KG1 (cell line): ENCODE results near the gene NCK2.

Experiments used
- DNase-seq: peaks from one replicate; lab custom pipeline; 2025; lab: John Stamatoyannopoulos, UW

The NCK2 gene

DNA sequence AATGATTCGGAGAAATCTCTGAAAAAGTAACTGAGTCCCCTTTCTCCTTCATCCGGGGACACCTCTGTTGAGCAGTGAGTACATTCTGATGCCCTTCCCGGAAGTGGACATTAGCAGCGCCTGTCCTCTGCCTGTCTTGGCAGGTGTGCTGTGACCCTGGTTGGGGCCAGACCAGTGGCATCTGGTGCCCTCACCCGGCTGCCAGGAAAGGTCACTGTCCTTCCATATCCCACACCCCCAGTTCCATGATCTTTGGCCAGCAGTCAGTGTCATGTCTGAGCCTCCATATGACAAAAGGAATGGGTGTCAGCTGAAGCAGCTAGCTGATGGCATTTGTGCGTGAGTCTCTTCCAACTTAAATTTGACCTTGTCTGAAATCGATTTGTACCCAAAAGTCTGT, 128.1 kb downstream of the NCK2 start:
- DNase-seq: no peak

GRCh38 chr2:105873281-105873680, 128.6 kb downstream of the NCK2 start:
- no peak for DNase-seq

DNA sequence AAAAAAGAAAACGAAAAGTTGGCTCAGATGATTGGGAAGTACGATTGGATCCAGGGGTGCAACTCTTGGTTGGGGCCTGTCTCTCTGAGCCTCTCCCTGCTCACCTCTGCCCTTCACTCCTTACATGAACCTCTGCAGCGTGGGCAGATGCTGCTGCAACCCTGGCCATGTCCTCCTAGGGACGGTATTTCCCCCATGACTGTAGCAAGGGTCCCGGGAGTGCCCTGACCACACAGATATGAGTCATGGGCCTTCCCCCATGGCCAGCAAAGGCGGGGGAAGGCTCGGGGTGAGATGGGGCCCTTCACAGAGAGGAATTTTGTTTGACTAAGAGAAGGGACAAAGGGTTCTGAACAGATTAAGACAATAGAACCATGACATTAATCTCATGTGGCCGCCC, 129.0 kb downstream of the NCK2 start:
- DNase-seq: no peak

- DNase-seq: no peak
Observed at GRCh38 chr2:105874466-105874865, 129.8 kb downstream of the NCK2 start.

- DNase-seq: no peak
Observed at GRCh38 chr2:105875241-105875640, 130.5 kb downstream of the NCK2 start.

GRCh38 chr2:105876191-105876590, 131.5 kb downstream of the NCK2 start:
- no peak for DNase-seq

GRCh38 chr2:105877945-105878344, 133.2 kb downstream of the NCK2 start:
- DNase-seq: no peak

GRCh38 chr2:105879106-105879802, 134.5 kb downstream of the NCK2 start:
- DNase-seq: no peak

- DNase-seq: no peak
Observed at GRCh38 chr2:105879803-105880300, 135.1 kb downstream of the NCK2 start.

- no peak for DNase-seq
Observed at GRCh38 chr2:105880637-105881036, 135.9 kb downstream of the NCK2 start.

DNA sequence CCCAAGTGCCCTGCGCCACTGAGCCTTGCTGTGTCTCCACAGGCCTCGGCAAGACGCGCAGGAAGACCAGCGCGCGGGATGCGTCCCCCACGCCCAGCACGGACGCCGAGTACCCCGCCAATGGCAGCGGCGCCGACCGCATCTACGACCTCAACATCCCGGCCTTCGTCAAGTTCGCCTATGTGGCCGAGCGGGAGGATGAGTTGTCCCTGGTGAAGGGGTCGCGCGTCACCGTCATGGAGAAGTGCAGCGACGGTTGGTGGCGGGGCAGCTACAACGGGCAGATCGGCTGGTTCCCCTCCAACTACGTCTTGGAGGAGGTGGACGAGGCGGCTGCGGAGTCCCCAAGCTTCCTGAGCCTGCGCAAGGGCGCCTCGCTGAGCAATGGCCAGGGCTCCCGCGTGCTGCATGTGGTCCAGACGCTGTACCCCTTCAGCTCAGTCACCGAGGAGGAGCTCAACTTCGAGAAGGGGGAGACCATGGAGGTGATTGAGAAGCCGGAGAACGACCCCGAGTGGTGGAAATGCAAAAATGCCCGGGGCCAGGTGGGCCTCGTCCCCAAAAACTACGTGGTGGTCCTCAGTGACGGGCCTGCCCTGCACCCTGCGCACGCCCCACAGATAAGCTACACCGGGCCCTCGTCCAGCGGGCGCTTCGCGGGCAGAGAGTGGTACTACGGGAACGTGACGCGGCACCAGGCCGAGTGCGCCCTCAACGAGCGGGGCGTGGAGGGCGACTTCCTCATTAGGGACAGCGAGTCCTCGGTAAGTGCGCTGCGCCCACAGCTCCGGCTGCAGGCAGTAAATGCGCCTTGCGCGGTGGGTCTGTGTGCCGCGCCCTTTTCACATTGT, 136.8 kb downstream of the NCK2 start:
- no peak for DNase-seq

GRCh38 chr2:105882341-105882740, 137.6 kb downstream of the NCK2 start:
- DNase-seq: no peak

DNA sequence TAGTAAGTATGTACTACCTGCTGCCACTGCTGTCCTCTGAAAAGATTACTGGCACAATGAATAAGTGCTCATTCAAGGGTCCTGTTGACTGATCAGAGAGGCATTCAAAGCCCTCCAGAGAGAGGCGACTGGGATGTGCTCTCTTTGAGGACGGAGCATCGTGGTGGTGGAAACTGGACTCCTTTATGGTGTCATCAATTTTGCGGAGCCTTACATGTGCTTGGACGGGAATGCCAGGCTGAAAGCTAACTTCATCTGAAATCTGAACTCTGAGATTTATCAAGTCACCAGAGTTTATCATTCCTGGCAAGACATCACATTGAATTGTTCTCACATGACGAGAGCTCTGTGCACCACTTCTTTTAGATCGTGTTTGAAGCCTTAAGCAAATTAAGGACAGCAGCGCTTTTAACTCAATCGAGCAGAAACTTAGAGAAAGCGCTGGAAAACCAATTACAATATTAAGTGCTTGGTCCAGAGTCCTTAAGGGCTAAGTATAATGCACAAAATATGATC, 138.3 kb downstream of the NCK2 start:
- DNase-seq: no peak

GRCh38 chr2:105883911-105884694, 139.4 kb downstream of the NCK2 start:
- DNase-seq: no peak

DNA sequence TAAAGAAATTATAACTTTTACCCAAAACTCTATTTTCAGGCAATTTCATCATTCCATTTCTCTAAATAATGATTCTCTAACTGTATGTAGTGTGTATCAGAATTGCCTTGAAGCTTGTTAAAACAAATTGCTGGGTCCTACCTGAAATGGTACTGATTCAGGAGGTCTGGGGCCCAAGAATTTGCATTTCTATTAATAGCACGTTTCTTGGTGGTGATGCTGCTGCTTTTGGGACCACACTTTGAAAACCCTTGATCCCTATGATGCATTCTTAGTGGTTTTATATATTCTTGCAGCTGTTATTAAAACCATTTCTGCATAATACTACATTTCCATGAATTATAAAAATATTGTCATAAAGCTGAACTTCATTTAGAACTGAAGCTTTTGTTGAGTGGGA, 140.7 kb downstream of the NCK2 start:
- DNase-seq: no peak

- DNase-seq: no peak
Observed at GRCh38 chr2:105886029-105886454, 141.3 kb downstream of the NCK2 start.

- no peak for DNase-seq
Observed at GRCh38 chr2:105886687-105887086, 142.0 kb downstream of the NCK2 start.

DNA sequence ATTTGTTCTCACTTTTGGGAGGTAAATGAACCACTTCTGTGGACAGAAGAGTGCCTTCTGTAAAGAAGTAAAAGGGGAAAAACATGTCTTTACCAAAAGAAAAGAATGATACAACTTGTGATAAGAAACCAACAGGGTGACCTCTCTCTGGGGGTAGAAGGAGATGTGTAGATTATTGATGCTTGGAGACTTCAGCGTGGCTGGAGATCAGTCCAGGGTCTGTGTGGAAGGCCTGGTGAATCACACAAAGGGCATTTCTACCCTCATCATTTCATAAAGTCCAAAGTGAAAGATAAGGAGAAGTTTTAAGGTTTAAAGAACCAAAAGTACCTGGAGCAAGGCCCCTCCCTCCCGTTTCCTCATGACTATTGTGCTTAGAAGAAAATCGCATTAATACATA, 142.5 kb downstream of the NCK2 start:
- no peak for DNase-seq

DNA sequence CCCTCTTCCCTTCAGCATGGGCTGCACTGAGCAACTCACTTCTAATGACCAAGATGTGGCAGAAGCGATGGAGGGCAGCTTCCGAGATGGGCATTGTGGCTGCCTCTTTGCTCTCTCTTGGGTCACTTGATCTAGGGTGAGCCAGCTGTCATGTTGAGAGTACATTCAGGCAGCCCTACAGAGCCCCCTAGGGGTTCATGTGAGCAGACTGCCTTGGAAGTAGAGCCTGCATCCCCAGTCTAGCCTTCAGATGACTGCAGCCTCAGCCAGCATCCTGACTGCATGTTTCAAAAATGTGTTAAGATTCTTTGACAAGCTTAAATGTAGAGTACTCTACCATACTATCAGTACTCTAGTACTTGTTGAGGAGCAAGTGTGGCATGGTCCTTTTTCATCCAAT, 143.9 kb downstream of the NCK2 start:
- DNase-seq: no peak

GRCh38 chr2:105889046-105889445, 144.3 kb downstream of the NCK2 start:
- no peak for DNase-seq

GRCh38 chr2:105890111-105890510, 145.4 kb downstream of the NCK2 start:
- DNase-seq: no peak

GRCh38 chr2:105890856-105891255, 146.1 kb downstream of the NCK2 start:
- no peak for DNase-seq
